Measurements from ENCODE around the gene MORN5. TPM values are rescaled to one million over a fixed set of nuclear protein-coding genes. Genes with fewer than 3 reads are reported as not detected.
"Not testable (repeated sequence)": the region's sequence is repeated elsewhere in the genome, so short reads cannot be mapped to it uniquely, and the experiment has no call there.

Gene MORN5
- total RNA-seq, 1 donor from 2014 or later = 0.64 TPM

- no peak overlapping the region for H3K4me3 Mint-ChIP-seq (ENCODE audit: unreplicated experiment)
- H3K4me1 Mint-ChIP-seq (ENCODE audit: unreplicated experiment) = peaks cover 17% of the 10 kb centered on the region
- peaks cover 11% of the 10 kb centered on the region for H3K27me3 Mint-ChIP-seq (ENCODE audit: unreplicated experiment)
- no peak for DNase-seq (ENCODE audit: low spot score)
- no peaks in the 10 kb centered on the region for H3K9me3 Mint-ChIP-seq (ENCODE audit: unreplicated experiment)
- no peaks in the 10 kb centered on the region for H3K36me3 Mint-ChIP-seq (ENCODE audit: low read depth, unreplicated experiment)
- TF ChIP-seq CTCF (IDR thresholded peaks at IDR 0.05; ENCODE audit: unreplicated experiment) = no peak
- no peak overlapping the region for H3K27ac Mint-ChIP-seq (ENCODE audit: unreplicated experiment)
Measured at GRCh38 chr9:122113574-122113973, 46.1 kb upstream of the MORN5 start.

- Mint-ChIP-seq H3K9me3 (ENCODE audit: unreplicated experiment) (no peaks in the 10 kb centered on the region), H3K36me3 (ENCODE audit: low read depth, unreplicated experiment) (no peaks in the 10 kb centered on the region), H3K4me3 (ENCODE audit: unreplicated experiment) (no peak overlapping the region), H3K27ac (ENCODE audit: unreplicated experiment) (no peak overlapping the region), H3K27me3 (ENCODE audit: unreplicated experiment) (peaks cover 10% of the 10 kb centered on the region), H3K4me1 (ENCODE audit: unreplicated experiment) (peaks cover 17% of the 10 kb centered on the region)
- no peak for TF ChIP-seq CTCF (IDR thresholded peaks at IDR 0.05; ENCODE audit: unreplicated experiment)
- no peak for DNase-seq (ENCODE audit: low spot score)
Measured at GRCh38 chr9:122115176-122116035, 44.3 kb upstream of the MORN5 start.

- Mint-ChIP-seq H3K4me3 (ENCODE audit: unreplicated experiment) (peak overlapping the region; percentile 35), H3K36me3 (ENCODE audit: low read depth, unreplicated experiment) (no peaks in the 10 kb centered on the region), H3K9me3 (ENCODE audit: unreplicated experiment) (no peaks in the 10 kb centered on the region), H3K27me3 (ENCODE audit: unreplicated experiment) (peaks cover 10% of the 10 kb centered on the region), H3K4me1 (ENCODE audit: unreplicated experiment) (peaks cover 17% of the 10 kb centered on the region), H3K27ac (ENCODE audit: unreplicated experiment) (peak overlapping the region; percentile 4)
- DNase-seq (ENCODE audit: low spot score) = no peak
- no peak for TF ChIP-seq CTCF (IDR thresholded peaks at IDR 0.05; ENCODE audit: unreplicated experiment)
Measured at GRCh38 chr9:122116040-122116439, 43.7 kb upstream of the MORN5 start.

DNA sequence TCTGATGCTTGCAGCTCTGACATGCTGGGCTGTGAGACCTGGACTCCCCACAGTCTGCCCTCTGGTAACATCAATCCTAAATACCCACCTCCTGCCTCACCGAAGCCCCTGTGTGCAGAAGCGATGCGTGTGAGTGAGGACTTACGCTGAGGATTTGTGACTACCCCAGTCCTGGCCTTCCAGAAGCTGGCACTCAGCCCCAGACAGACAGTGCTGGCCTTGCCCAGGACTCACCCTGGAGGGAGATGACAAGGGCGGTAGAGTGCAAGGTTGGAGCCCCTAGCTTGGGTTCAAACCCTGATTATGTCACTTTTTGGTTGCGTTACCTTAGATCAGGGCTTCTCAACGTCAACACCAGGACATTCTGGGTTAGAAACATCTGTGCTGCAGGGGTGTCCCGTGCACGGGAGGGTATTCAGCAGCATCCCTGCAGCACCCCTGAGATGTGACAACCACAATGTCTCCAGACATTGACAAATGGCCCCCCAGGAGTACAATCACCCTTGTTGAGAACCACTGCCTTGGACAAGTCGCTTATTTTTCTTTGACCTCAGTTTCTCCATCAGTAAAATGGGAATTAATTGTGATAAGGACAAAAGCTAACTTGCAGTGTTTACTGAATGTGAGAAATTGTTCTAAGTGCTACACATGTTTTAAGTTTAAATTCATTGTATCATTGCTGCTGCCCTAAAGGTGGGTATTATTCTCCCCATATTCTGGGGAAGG lies 43.1 kb upstream of the MORN5 start:
- H3K27ac Mint-ChIP-seq (ENCODE audit: unreplicated experiment) = peak overlapping the region; percentile 4
- H3K36me3 Mint-ChIP-seq (ENCODE audit: low read depth, unreplicated experiment) = no peaks in the 10 kb centered on the region
- H3K27me3 Mint-ChIP-seq (ENCODE audit: unreplicated experiment) = peaks cover 10% of the 10 kb centered on the region
- H3K4me3 Mint-ChIP-seq (ENCODE audit: unreplicated experiment) = peak overlapping the region; percentile 35
- no peaks in the 10 kb centered on the region for H3K9me3 Mint-ChIP-seq (ENCODE audit: unreplicated experiment)
- peaks cover 17% of the 10 kb centered on the region for H3K4me1 Mint-ChIP-seq (ENCODE audit: unreplicated experiment)
- no peak for TF ChIP-seq CTCF (IDR thresholded peaks at IDR 0.05; ENCODE audit: unreplicated experiment)
- DNase-seq (ENCODE audit: low spot score) = no peak

- H3K9me3 Mint-ChIP-seq (ENCODE audit: unreplicated experiment); H3K27ac Mint-ChIP-seq (ENCODE audit: unreplicated experiment); H3K36me3 Mint-ChIP-seq (ENCODE audit: low read depth, unreplicated experiment); DNase-seq (ENCODE audit: low spot score); H3K4me3 Mint-ChIP-seq (ENCODE audit: unreplicated experiment): not testable (repeated sequence)
- peaks cover 17% of the 10 kb centered on the region for H3K4me1 Mint-ChIP-seq (ENCODE audit: unreplicated experiment)
- peaks cover 11% of the 10 kb centered on the region for H3K27me3 Mint-ChIP-seq (ENCODE audit: unreplicated experiment)
Measured at GRCh38 chr9:122117241-122117640, 42.5 kb upstream of the MORN5 start.

All from endothelial cell (in vitro differentiated cells).